Hepatocyte (in vitro differentiated cells): ENCODE measurements around the gene ARHGEF37.

Source experiments
- CTCF ChIP-seq: fragments of 200-600 bp; sonication (generic); IDR thresholded peaks from 2 replicates; pipeline ENCODE4 v1.5.1; 2016; ENCODE audit warnings: antibody characterized with exemption, mild to moderate bottlenecking; ENCODE audit not compliant: poor library complexity
- EZH2 ChIP-seq: fragments of 200-600 bp; sonication (generic); IDR thresholded peaks from 2 replicates; pipeline ENCODE4 v1.6.1; 2016; ENCODE audit warnings: antibody characterized with exemption, mild to moderate bottlenecking, borderline replicate concordance

- TF ChIP-seq CTCF (no peak), EZH2 (no peak)
These were observed 45.8 kb downstream of the ARHGEF37 start for GRCh38 chr5:149627070-149627469.
